Measurements from ENCODE around the gene TENT4A. TPM values are rescaled to one million over a fixed set of nuclear protein-coding genes. Genes with fewer than 3 reads are reported as not detected.
A peak's percentile ranks its signal among the peaks of the same experiment; 100 is the strongest.

TENT4A gene
- total and polyA plus RNA-seq, 11 donors = 4.3 to 20.3 (median 11.2) TPM

DNA sequence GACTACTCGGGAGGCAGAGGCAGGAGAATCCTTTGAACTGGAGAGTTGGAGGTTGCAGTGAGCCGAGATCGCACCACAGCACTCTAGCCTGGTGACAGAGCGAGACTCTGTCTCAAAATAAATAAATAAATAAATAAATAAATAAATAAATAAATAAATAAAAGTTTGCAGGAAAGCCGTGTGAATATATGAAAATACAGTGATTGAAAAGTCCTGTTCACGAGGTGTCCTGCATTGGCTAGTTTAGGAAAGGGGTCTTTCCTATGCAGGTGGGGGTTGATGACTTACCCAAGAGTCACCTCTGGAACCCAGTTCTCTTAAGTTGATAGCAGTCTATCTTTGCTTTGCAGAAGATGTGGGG, 7.3 kb downstream of the TENT4A start:
- Histone ChIP-seq H3K9me3 (no peaks in the 10 kb centered on the region), H3K4me1 (peaks cover 19 to 98% (median 87%) of the 10 kb centered on the region in 12 donors), H3K27me3 (no peaks in the 10 kb centered on the region), H3K4me3 (no peak overlapping the region), H3K27ac (peak overlapping the region in 4 of 12 donors; percentile 13 to 92 (median 38)), H3K36me3 (peaks cover 0 to 13% (median 0%) of the 10 kb centered on the region in 9 donors)
- no peak for DNase-seq
- no peak for ATAC-seq
- 84 to 89% (median 88%) methylated on average over 6 of the region's 6 CpGs for WGBS, 4 donors
- intact Hi-C loops (cut with DNase I) = no loop called here
- TF ChIP-seq, protein P1, sequence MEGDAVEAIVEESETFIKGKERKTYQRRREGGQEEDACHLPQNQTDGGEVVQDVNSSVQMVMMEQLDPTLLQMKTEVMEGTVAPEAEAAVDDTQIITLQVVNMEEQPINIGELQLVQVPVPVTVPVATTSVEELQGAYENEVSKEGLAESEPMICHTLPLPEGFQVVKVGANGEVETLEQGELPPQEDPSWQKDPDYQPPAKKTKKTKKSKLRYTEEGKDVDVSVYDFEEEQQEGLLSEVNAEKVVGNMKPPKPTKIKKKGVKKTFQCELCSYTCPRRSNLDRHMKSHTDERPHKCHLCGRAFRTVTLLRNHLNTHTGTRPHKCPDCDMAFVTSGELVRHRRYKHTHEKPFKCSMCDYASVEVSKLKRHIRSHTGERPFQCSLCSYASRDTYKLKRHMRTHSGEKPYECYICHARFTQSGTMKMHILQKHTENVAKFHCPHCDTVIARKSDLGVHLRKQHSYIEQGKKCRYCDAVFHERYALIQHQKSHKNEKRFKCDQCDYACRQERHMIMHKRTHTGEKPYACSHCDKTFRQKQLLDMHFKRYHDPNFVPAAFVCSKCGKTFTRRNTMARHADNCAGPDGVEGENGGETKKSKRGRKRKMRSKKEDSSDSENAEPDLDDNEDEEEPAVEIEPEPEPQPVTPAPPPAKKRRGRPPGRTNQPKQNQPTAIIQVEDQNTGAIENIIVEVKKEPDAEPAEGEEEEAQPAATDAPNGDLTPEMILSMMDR (IDR thresholded peaks at IDR 0.05) = no peak
- no peak for TF ChIP-seq POLR2A (IDR thresholded peaks at IDR 0.05)

DNA sequence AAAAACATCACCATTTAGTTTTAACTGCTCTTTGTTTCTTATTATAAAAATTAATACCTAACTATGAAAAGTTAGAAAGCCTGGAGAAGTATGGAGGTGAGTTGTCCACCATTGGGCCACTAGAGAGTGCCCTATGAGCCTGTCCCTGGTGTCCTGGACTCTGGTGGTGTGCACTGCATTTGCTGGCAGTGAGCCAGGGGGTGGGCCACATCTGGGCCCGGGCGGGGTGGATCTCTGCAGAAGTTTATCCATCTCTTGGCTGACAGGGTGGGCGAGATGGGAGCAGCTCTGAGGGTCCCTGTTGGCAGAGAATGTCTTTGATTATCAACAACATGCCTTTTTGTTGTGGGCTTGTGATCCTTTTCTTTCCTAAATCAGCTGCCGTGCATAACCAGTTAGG, 8.2 kb downstream of the TENT4A start:
- DNase-seq (peak in 1 of 5 donors; percentile 54), ATAC-seq (peak in 3 of 4 donors; percentile 26 to 42 (median 40))
- TF ChIP-seq, protein P1 (IDR thresholded peaks at IDR 0.05) = no peak
- TF ChIP-seq POLR2A (IDR thresholded peaks at IDR 0.05) = no peak
- Histone ChIP-seq H3K4me1 (peaks cover 12 to 98% (median 84%) of the 10 kb centered on the region in 12 donors), H3K27ac (peak overlapping the region in 11 of 12 donors; percentile 12 to 92 (median 69)), H3K27me3 (no peaks in the 10 kb centered on the region), H3K36me3 (peaks cover 0 to 20% (median 0%) of the 10 kb centered on the region in 9 donors), H3K4me3 (peak overlapping the region in 9 of 12 donors; percentile 9 to 47 (median 37)), H3K9me3 (no peaks in the 10 kb centered on the region)
- WGBS, 4 donors = 28 to 36% (median 31%) methylated on average over 4 of the region's 4 CpGs
- intact Hi-C loops (cut with DNase I) = no loop called here

DNA sequence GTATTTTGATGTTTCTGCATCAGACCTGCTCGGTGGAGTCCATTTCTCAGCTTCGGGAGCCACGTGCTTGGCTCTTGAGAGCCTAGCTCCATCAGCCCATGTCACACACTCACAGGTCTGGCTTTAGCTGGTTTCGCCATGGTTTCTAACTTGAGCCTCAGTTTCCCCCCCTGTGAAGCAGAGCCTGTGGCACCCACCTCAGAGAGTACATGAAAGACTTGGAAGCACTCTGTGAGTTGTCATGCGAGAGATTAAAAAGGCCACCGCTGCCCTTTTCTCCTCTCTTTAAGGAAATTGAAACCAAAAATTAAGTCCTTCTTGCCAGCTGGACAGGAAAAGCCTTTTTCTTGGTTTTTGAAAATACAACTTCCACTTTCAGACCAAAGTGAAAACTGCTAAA, 8.8 kb downstream of the TENT4A start:
- peak overlapping the region in 10 of 12 donors; percentile 9 to 47 (median 35) for H3K4me3 ChIP-seq
- TF ChIP-seq, protein P1 (IDR thresholded peaks at IDR 0.05) = no peak
- no peak for TF ChIP-seq POLR2A (IDR thresholded peaks at IDR 0.05)
- no peaks in the 10 kb centered on the region for H3K27me3 ChIP-seq
- DNase-seq (no peak), ATAC-seq (peak in 1 of 4 donors; percentile 49)
- intact Hi-C loops (cut with DNase I) = no loop called here
- H3K4me1 ChIP-seq = peaks cover 10 to 98% (median 81%) of the 10 kb centered on the region in 12 donors
- H3K27ac ChIP-seq = peak overlapping the region; percentile 12 to 92 (median 69)
- 22 to 41% (median 25%) methylated on average over 6 of the region's 6 CpGs for WGBS, 4 donors
- H3K36me3 ChIP-seq = peaks cover 0 to 20% (median 0%) of the 10 kb centered on the region in 9 donors
- H3K9me3 ChIP-seq = no peaks in the 10 kb centered on the region

DNA sequence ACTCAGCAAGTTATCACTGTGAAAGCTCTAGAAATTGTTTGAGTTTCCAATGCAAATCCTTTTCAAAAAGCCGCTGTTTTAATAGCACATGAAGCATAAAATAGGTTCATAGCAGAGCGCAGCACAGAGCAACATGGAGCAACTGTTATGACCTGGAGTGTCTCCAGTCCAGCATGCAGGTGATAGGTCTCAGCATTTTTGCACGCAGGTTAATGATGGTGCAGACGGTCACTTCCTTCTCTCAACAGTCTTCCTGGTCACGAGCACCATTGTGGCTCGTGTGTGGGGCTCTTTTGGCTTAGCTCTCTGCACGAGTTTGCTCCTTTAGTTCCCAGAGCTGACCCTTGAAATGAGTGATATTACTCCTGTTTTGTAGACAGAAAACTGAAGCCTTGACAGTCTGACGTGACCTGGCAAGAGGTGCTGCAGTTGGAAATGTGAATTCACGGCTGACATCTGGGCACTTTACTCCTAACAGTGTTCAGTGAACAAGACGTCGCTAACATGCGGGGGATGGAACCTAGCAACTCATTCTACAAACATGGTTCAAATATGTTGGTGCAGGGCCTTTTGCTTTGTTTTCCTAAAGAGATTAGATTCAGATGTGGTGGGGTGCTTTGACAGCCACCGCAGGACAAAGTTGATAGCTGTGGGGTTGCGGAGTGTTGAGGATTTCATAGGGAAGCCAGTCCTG, 10.0 kb downstream of the TENT4A start:
- TF ChIP-seq, protein P1 (IDR thresholded peaks at IDR 0.05) = no peak
- no peak for TF ChIP-seq POLR2A (IDR thresholded peaks at IDR 0.05)
- 52 to 59% (median 57%) methylated on average over 14 of the region's 14 CpGs for WGBS, 4 donors
- peaks cover 0 to 20% (median 0%) of the 10 kb centered on the region in 9 donors for H3K36me3 ChIP-seq
- peak overlapping the region in 2 of 12 donors; percentile 78 to 92 for H3K27ac ChIP-seq
- ATAC-seq (no peak), DNase-seq (no peak)
- H3K27me3 ChIP-seq = no peaks in the 10 kb centered on the region
- peaks cover 10 to 98% (median 72%) of the 10 kb centered on the region in 12 donors for H3K4me1 ChIP-seq
- H3K4me3 ChIP-seq = no peak overlapping the region
- no peaks in the 10 kb centered on the region for H3K9me3 ChIP-seq
- intact Hi-C loops (cut with DNase I) = no loop called here
